ENCODE measurements around the gene SH3BGRL2.
"Not testable (repeated sequence)": the region's sequence is repeated elsewhere in the genome, so short reads cannot be mapped to it uniquely, and the experiment has no call there.

SH3BGRL2 gene

DNA sequence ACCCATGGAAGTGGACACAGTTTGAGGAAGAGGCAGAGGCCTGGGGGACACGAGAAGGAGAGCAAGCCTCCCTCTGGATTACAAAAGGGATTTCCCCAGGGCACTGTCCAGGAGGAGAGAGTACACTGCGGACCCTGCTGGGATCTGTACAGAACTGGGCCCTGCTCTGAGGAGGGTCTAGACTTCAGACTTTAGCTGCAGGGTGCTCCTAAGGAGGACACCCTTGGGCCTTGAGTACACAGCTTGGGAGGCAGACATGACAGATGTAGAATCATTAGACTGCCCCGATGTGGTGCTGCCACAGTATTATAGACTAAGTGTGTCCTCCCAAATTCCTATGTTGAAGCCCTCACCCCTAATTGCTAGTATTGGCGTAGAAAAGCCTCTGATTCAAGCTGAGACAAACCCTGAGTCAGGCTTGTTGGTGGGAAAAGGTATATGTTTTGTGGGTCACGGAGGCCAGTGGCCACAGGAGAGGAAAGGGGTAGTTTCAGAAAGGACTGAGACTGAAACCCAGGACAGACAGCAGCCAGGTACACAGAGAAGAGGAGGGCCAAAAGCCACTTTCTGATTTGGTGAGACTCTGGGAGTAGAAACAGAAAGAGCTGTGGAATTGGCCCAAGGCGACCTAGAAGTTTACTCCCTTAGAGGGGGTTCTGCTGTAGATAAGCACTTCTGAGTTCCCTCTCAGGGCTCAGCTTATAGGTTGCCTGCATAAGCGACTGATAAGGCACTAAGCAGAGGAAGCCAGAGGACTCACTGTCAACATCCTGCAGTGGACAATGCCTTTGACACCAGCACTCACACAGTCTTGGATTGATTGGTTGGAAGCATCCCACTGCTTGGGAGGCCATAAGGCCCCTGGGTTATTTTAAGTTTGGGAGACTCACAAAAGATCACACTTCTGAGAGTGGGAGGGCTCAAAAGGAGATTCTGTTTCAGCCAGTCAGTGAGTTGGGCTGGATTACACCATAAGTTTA lies 16.5 kb upstream of the SH3BGRL2 start:
- DNase-seq, result no peak

DNA sequence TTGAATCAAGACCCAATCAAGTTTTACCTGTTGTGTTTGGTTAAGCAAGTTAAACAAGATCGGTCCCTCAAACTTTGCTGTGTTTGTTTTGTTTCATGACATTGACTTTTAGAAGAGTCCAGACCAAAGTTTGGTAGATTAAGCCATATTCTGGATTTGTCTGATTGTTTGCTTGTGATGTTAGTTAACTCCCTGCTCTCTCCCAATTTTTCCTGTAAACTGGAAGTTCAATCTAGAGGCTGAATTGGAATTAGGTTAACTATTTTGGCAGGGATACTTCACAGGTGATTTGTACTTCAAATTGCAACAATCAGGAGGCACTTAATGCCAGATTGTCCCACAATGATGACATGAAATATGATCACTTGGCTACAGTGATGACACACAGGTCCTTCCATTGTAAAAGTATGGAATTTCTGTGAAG lies 13.6 kb upstream of the SH3BGRL2 start:
- no peak for DNase-seq

- DNase-seq, result not testable (repeated sequence)
These were observed 12.7 kb upstream of the SH3BGRL2 start for GRCh38 chr6:79618425-79618824.

DNA sequence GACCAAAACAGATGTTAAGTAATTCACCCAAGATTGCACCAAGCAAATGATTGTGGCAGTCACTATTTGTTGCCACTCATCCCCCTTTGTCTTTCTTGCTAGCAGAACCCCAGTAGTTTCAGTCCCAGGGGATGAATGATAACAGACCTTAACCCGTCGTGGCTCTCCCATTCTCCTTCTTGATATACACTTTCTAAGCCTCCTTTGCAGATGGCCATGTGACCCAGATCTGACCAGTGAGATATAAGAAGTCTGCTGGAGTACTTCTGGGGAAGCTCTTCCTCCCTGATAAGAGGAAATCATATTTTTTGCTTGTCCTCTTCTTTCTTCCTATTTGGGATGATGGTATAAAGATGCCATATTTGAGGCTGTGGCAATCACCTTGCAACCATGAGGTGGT lies 9.6 kb upstream of the SH3BGRL2 start:
- no peak for DNase-seq

GRCh38 chr6:79622364-79622763 lies 8.8 kb upstream of the SH3BGRL2 start:
- no peak for DNase-seq

DNA sequence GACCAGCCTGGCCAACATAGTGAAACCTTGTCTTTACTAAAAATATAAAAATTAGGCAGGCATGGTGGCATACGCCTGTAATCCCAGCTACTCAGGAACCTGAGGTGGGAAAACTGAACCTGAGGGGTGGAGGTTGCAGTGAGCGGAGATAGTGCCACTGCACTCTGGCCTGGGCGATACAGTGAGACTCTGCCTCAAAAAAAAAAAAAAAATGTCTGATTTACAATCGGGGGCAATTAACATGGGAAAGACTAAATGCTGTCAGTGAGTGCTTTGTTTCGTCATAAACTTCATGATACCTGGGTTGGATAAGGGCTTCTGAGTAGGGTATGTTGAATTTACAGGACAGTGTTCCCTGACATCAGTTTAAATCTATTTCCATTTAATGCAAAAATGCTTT lies 8.0 kb upstream of the SH3BGRL2 start:
- no peak for DNase-seq

GRCh38 chr6:79625746-79626145 lies 5.4 kb upstream of the SH3BGRL2 start:
- DNase-seq, result no peak

GRCh38 chr6:79626811-79627210 lies 4.3 kb upstream of the SH3BGRL2 start:
- DNase-seq, result no peak

DNA sequence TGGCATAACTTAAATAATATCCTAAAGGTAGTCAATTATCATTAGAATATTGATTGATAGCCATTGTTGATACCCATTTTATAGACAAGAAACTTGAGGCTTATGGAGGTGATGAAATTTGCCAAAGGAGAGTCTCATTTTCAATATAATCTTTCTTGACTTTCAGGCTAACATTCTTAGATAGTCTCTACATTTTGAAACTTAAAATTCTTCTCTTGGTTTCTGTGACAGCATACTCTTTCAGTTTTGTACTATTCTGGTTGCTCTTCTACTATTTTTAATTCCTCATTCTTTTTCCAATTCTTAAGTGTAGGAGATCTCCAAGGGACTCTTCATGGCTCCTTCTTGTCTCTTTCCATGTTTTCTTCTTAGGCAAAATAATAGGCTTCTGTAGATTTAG lies 3.7 kb upstream of the SH3BGRL2 start:
- no peak for DNase-seq

DNA sequence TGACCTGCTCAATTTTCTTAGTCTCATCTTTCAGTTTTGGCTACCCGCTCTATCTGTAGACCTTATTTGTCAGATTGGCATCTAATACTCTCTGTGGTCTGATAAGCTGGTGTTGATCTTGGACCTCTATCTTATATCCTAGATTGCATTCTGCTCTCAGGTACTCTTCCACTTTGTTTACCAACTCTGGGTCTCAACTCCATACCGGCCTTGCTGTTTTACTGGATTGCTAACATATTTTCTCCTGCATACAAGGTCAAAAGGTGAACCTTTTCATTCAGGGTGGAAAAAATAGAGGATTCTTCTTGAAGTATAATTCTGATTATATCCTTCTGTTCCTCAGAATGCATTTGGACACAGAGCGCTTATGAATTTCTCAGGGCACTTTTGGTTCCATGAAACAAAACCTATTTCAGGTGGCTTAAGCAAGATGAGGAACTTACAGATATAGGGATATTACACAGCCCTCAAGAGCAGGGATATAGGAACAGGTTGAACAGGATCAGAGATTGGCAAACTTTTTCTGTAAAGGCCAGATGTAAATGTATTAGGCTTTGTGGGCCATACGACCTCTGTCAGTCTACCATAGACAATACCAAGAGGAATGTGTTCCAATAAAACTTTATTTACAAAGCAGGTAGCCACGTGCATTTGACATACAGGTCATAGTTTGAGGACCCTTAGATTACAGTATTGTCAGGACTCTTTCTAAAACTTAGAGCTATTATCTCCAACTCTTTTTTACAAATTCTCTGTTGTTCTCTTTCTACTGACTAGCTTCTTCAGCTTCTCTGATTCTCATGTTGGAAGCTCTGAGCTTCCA lies 2.5 kb upstream of the SH3BGRL2 start:
- no peak for DNase-seq

- DNase-seq, result no peak
These were observed 698 bp upstream of the SH3BGRL2 start for GRCh38 chr6:79630380-79630882.

DNA sequence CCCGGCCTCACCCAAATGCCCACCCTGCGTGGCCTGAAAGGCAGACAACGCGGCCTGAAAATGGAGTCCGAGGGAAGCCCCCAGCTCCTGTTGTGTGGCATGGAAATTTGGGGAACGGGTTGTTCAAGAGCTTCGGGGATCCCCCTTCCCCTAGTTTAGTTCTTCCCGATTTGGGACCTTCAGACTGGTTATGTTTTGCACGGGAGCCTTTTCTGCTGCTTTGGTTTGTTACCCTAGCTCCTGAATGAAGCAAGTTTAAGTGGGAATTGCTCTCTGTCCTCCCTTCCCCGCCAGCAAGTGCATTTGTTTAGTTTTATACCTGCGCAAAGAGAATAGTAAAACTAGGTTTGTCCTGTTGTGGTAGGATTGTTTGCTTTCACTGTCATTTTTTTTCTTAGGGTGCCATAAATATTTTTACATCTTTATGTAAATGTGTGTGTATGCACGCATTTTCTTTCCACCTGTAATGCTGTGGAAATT lies 604 bp downstream of the SH3BGRL2 start:
- no peak for DNase-seq

DNA sequence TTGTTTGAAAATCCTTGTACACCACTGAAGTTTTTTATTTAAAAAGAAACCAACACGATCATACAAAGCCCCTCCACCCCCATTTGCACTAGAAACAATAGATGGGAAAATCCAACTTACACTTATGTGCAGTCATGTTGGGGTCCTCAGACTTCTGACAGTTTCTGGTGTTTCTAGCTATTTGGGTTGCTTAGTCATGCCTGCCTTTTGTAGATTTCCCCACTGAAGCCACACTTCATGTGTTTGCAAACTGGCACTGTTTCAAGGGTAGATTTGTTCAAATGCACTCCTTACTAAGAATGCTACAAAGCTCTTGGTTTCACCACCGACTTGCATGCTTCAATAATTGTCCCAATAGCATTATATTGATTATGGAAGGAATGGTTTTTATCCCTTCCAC lies 1.5 kb downstream of the SH3BGRL2 start:
- no peak for DNase-seq

DNA sequence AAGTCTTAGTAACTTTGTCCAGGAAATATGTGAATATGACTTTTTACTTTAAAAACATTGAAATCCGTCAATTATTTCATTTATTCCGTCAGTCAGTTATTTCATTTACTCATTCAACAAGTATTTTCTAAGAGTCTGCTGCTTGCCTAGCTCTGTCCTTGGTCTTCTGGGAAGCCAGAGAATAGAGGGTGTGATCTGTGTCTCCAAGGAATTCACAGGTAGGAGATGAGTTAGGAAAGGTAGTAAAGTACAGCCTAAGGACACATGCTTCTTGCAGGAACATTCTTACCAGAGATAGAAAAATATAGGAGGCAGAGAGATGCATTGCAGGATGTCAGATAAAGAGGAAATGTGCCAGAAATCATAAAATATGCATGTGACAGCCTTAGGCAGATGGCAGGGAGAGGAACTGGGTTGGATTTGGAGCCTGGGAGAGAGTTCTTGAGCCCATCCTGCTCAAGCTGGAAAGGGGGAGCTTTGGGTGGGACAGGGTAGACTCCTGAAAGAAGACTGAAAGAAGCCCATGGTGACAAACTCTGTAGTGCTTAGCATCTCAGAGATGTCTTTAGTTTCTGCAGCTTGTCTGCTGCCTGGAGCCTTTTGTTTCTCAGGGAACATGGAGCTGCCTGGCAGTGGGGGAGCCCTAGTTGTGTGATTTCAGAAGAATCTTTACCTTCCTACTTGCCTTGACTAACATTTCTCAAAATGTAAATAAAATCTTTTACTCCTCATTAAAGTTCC lies 3.5 kb downstream of the SH3BGRL2 start:
- DNase-seq, result no peak

DNA sequence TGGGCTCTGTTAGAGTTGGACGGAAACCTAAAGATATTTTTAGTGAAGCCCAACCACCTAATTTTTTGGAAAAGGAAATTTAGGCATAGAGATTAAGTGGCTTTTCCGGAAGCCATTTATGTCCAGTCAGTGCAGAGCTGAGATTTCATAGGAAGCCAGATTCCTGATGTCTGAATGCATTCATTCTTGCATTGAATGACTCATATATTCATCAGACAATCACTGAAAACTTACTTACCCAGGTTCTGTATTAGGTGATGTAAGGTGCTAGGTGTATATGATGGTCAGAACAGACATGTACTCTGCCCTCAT lies 4.1 kb downstream of the SH3BGRL2 start:
- no peak for DNase-seq

DNA sequence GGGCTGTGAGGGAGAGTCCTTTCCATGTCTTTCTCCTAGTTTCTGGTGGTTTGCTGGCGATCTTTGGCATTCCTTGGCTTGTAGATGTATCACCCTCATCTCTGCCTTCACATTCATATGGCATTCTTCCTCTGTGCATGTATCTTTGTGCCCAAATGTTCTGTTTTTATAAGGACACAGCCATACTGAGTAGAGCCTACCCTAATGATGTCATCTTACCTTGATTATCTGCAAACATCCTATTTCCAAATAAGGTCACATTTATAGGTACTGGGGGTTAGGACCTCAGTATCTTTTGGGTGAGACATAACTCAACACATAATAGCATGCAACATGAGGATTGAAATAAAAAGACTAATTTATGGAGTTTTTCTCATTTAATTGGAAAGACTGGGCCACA lies 5.5 kb downstream of the SH3BGRL2 start:
- no peak for DNase-seq

DNA sequence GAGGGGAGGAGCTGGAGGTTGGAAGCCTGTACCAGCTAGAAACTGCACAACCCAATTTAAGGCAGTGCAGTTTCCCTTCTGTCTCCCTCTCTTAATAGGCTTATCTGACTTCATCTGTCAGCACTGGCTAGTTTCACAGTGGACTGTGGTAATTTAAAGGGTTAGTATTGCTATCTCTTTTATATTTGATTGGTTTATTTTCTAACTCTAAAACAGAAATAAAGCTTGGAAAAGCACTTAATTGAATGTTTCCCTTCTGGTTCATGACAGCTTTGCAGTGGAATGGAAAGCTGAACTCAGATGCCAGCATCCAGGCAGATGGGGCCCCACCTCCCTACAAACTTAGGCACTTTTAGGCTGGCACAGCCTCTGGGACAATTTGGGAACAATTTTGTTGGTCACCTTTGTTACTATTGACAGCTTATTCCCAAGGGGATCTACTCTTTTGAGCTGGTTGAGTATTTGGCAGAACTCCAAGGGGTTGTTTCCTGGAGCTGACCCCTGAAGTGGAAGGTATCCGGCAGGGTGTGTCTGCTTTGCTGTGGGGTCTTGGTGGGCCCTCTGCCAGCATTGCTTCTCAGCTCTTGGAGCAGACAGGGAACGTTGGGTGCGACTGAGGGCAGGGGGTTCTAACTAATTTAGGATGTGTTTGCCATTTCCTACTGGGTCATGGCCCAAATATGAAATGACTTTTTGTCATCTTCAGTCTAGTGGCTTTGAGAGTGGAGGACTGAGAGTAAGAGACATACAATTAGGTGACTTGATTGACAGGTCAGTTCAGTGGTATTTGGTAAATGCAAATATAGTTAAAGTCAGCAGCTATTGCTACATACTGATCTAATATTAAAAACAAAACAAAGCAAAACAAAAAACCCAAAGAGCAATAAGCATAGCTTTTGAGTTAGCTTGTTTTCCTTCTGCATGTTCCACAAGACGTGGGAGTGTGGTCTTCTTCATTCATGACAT lies 9.3 kb downstream of the SH3BGRL2 start:
- DNase-seq, result peak; percentile 30

- no peak for DNase-seq
These were observed 14.9 kb downstream of the SH3BGRL2 start for GRCh38 chr6:79646006-79646405.

DNA sequence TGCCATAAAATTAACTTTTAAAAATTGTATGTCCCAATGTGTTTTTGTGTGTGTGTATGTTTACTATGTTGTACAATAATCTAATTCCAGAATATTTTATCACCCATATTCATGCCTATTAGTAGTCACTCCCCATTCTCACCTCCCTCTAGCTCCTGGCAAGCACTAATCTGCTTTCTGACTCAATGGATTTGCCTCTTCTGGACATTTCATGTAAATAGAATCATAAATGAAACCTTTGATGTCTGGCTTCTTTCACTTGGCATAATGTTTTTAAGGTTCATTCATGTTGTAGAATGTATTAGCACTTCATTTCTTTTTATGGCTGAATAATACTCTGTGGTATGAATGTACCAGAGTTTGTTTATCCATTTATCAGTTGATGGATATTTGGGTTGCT lies 15.4 kb downstream of the SH3BGRL2 start:
- DNase-seq, result no peak

GRCh38 chr6:79647741-79648140 lies 16.6 kb downstream of the SH3BGRL2 start:
- no peak for DNase-seq

GRCh38 chr6:79648328-79648727 lies 17.2 kb downstream of the SH3BGRL2 start:
- DNase-seq, result no peak

- no peak for DNase-seq
These were observed 17.9 kb downstream of the SH3BGRL2 start for GRCh38 chr6:79649016-79649415.
